Muscle of arm (tissue), 12 donors: ENCODE measurements around the gene MYO9B. TPM values are rescaled to one million over a fixed set of nuclear protein-coding genes. Genes with fewer than 3 reads are reported as not detected.

Experiments used
- DNase-seq: peaks from one replicate; pipeline ENCODE4 v3.0.0-alpha.2; 2013
- polyA plus RNA-seq, 12 donors: library from polyadenylated mRNA; unstranded; fragments of 120-200 nt; gene quantifications; one replicate each; pipeline ENCODE4 v1.2.1, GENCODE V29; 2013; ENCODE audit not compliant: insufficient read length in 12 of 12

The MYO9B gene
- polyA plus RNA-seq, 12 donors, result 22.7 to 73.4 (median 32.1) TPM; not detected in 1

GRCh38 chr19:17213334-17213733 lies 137.8 kb downstream of the MYO9B start:
- no peak for DNase-seq

GRCh38 chr19:17214508-17215126 lies 139.0 kb downstream of the MYO9B start:
- no peak for DNase-seq

DNA sequence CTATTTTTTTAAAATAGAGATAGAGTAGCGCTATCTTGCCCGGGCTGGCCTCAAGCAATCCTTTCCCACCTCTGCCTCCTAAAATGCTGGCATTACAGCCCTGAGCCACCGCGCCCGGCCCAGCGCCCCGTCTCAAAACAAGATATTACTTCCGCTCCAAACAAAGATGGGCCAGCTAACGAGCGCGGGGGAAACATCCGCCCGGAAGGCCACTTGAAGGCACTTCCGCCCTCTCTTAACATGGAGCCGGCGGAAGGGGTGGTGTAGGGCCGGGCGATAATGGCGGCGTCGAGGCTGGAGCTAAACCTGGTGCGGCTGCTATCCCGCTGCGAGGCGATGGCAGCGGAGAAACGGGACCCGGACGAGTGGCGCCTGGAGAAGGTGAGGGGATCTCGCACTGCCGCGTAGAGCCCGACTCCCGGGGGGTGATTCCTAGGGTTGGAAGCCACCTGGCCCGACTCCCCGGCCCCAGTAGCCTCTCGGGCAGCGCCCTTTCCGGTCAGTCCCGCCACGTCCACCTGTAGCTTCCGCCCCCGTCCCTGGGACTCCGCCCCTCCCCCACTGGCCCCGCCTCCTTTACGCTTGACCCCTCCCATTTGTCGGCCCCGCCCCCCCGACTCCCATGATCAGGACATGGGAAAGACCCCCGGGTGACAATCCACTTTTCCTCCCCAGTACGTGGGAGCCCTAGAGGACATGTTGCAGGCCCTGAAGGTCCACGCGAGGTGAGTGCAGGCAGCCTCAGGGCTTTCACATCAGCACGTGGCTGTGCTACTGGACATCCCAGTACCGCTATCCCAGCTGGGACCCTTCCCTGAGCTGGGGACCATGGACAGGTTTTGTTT lies 139.8 kb downstream of the MYO9B start, which contains the start of gene USE1:
Gene USE1, plus strand, starts transcription at position 231 of the 845 bp plus-strand sequence. Its CDS starts 49 bp downstream, at position 280.
- DNase-seq, result peak; percentile 94

DNA sequence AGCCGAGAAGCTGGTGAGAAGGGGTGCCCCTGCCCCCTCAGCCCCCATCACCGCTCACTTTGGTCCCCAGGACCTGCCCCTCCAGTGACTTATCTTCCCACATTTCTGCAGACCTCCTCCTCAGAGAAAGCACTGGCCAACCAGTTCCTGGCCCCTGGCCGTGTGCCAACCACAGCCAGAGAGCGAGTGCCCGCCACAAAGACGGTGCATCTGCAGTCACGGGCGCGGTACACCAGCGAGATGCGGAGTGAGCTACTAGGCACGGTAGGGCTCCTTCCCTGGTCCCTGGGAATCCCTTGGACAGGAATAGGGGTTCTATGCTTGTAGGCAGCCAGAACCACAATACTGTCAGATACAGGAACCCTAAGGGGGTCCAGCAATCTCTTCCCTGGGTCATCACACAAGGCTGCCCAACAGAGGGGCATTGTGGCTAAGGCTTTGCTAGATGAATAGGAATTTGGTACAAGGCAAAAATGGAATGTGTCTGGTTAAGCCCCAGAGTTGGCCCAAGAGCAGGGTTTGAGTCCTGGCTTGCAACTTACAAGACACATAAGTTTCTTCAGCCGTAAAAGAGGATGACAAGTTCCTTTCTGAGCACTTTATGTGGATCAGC lies 140.6 kb downstream of the MYO9B start:
- no peak for DNase-seq

DNA sequence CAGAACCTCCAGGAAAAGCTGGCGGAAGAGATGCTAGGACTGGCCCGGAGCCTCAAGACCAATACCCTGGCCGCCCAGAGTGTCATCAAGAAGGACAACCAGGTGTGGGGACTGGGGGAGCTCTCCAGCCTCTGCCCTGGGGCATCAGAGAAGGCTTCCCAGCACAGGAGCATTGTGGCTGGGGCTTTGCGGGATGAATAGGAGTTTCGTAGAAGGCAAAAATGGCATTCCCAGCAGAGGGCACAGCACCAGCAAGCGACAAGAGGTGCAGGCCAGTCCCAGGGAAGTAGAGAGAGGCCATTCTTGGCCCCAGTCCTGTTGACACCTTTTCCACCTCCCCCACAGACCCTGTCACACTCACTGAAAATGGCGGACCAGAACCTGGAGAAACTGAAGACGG lies 143.7 kb downstream of the MYO9B start:
- no peak for DNase-seq

GRCh38 chr19:17220207-17220758 lies 144.7 kb downstream of the MYO9B start:
- DNase-seq, result no peak

DNA sequence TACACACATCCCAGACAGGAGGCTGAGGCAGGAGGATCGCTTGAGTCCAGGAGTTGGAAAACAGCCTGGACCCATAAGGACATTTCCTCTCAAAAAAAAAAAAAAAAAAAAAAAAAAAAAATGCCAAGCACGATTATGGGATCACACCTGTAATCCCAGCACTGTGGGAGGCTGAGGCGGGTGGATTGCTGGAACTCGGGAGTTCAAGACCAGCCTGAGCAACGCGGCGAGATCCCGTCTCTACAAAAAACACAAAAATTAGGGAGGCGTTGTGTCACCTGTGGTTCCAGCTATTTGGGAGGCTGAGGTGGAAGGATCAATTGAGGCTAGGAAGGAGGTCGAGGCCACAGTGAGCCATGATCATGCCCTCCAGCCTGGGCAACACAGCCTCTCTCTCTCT lies 149.5 kb downstream of the MYO9B start:
- DNase-seq, result no peak

DNA sequence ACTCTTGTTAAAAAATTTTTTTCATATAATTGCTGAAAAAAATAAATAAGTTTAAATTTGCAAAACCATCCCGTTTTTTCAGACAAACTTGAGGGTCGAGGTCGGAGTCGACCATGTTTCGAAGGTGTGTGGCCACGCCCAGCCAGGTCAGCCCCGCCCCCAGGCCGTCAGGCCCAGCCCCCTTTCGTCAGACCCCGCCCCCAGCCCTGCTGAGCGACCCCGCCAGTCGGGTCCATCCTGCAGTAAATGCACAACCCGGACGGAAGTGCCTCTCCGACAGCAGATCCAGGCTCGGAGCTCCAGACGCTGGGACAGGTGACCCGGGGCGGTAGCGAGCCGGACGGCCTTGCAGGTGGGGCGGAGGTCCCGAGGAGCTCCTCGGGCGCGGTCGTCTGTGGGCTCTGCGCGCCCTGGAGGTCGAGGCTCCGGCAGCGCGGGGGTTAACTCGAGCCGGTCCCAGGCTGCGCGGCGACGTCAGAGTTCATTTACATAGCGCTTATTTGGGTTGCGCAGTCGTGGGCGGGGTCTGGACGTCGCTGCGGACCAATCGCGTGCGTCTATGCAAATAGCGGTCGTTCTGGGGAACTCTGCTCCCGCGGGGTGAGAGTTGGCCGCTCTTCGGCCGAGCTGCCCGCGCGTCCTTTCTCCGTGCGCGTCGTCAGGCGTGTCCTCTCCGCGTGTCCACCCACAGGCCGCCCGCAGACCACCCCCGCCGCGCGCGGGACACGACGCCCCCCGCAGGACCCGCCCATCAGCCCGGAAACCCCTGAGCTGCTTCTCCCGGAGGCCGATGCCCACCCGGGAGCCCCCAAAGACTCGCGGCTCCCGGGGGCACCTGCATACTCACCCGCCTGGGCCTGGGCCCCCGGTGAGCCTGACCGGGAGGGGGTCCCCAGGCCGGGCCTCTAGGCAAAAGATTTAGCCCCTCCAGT lies 150.7 kb downstream of the MYO9B start, which contains the start of gene OCEL1:
Gene OCEL1, plus strand, starts transcription at position 225 of the 932 bp plus-strand sequence. Its CDS starts 22 bp downstream, at position 247.
- DNase-seq, result peak; percentile 99

- DNase-seq, result no peak
Measured at GRCh38 chr19:17227798-17228367, 152.3 kb downstream of the MYO9B start.

DNA sequence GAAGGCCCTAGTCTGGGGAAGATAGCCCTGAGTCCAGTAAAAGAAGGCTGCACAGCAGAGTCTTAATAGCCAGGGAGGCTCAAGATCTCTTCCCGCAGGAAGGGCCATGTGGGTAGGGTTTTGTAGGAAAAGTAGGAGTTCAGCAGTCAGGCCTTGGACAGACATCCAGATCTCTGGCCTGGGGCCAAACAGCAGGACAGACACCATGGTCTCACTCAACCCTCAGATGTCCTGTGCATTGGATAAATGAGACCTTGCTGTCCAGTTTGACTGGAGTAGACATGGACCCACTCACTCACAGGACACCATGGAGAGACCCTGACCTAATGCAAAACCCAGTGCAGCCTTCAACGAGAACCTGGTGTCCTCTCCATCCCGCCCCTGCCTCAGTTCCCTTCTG lies 154.3 kb downstream of the MYO9B start:
- DNase-seq, result no peak

DNA sequence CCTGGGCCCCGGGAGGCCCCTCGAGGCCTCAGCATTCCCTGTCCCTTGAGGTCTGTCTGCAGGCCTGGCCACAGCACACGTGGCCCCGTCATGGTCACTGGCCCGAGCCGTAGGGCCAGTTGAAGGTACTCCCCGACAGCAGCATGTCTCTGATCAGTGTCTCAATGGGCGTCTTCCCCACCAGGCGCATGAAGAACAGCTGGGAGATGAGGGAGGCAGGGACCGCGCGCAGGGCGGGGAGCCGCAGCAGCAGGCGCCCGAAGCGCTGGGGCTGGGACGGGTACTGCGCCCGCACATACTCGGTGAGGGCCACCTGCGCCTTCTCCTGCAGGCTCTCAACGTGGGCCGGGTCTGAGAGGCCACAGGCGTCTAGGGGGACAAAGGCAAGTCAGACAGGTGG lies 156.7 kb downstream of the MYO9B start:
- no peak for DNase-seq

DNA sequence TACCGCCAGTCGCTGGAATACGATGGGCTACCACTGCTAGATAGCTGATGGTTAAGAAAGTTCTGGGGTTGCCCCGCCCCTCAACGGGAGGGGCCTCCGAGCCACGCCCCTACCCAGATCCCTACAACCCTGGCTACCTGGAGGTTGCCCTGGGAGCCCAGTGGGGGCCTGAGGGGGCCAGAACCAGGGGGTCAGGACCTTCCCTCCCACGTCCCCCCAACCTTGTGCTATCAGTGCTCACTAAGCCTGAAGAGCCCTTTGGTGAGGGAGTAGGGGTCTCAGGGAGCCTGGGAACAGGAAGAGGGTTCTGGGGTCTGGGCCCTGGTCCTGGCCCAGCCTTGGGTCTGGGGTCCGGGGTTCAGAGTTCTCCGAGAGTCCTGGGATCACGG lies 159.3 kb downstream of the MYO9B start:
- DNase-seq, result no peak

DNA sequence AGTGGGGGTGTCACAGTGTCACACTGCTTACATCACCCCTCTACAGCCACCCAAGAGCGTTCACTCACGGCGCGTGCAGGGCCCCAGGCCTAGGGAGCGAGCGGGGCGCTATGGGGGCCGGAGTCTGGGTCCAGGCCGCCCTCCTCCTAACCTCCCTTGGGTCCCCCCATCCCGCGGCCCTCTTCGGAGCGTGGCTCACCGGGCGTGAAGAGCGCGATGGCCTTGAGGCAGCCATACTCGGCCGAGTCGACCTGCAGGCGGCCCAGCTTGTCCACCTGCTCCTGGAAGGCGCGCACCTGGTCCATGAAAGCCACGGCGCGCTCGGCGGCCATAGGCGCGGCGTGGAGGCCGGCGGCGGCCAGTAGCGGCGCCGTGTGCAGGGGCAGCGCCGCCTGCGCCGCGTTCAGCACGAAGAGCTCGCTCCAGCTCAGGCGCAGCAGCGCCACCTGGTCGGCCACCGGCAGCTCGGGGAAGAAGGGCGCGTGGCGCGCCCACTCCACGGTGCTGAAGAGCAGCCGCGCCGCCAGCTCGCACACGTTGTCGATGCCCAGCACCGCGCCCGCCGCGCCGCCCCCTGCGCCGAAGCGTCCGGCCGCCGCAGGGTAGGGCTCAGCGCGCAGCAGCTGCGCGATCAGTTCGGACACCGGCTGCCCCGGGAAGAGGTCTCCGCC lies 159.9 kb downstream of the MYO9B start:
- DNase-seq, result peak; percentile 76

GRCh38 chr19:17235971-17236777 lies 160.6 kb downstream of the MYO9B start:
- DNase-seq, result no peak

- DNase-seq, result no peak
Measured at GRCh38 chr19:17236811-17237543, 161.4 kb downstream of the MYO9B start.

- no peak for DNase-seq
Measured at GRCh38 chr19:17237747-17238706, 162.4 kb downstream of the MYO9B start.

DNA sequence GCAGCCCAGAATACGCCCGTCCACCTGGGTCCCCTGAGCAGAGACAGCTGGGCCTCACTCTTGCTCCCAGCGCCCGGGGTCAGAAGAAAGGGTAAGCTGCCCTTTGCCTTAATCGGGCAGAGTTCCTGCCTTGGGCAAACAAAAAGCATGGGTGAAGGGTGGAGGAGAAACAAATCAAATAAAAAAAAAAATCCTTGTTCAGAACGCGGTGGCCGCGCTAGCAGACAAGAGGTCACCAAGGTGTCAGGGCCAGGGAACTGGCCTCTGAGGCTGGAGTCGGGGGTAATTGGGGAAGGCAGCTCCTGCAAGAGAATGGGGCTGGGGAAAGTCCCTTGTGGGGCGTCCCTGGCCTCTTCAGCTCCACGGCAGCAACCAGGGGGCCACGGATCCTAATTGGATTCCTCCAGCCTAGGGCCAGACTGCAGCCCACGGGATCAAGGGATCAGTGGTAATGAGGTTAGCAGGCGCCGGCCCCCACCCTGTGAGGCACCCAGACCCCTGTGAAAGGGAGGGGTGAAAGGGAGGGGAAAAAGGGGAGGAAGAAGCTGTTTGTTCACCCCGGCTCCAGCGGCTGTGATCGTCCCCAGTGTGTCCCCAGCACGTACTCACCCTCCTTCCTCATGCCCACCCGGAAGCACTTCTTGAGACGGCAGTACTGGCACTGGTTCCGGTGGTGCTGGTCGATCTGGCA lies 164.6 kb downstream of the MYO9B start:
- no peak for DNase-seq
